A673 (cell line): ENCODE measurements around the gene TNIP3. TPM values are rescaled to one million over a fixed set of nuclear protein-coding genes. Genes with fewer than 3 reads are reported as not detected.
A peak's percentile ranks its signal among the peaks of the same experiment; 100 is the strongest.

Experiments used
- BruUV-seq: library from RNA; stranded (reverse); fragments of 400-500 nt; replicated peaks from 2 replicates; lab custom pipeline; 2021; lab: Mats Ljungman, UMichigan
- CTCF ChIA-PET: fragments of 300-600 bp; sonication (Branson Sonifier 250); formaldehyde crosslinking; loops from one replicate; lab custom pipeline; 2022; ENCODE audit warnings: antibody characterized with exemption; lab: Charles Lee
- POLR2A ChIA-PET: fragments of 300-600 bp; sonication (Branson Sonifier 250); formaldehyde crosslinking; loops from one replicate; lab custom pipeline; 2022; ENCODE audit warnings: antibody characterized with exemption; ENCODE audit not compliant: low non-redundant PET; lab: Charles Lee
- DNase-seq: peaks from one replicate; pipeline ENCODE4 v3.0.0-alpha.2; 2015; ENCODE audit warnings: low spot score
- H3K27ac ChIP-seq: fragments of 200-600 bp; sonication (generic); 2 replicates; pipeline ENCODE4 v1.5.1; 2016; ENCODE audit warnings: mixed run types, low read depth, mild to moderate bottlenecking, mixed read lengths, antibody characterized with exemption, low read length; ENCODE audit not compliant: poor library complexity, severe bottlenecking
- H3K27me3 ChIP-seq: fragments of 200-600 bp; sonication (generic); replicated peaks from 2 replicates; pipeline ENCODE4 v1.6.1; 2017; ENCODE audit warnings: mixed run types, low read depth, mild to moderate bottlenecking, mixed read lengths, antibody characterized with exemption, low read length; ENCODE audit not compliant: insufficient read depth, poor library complexity
- H3K36me3 ChIP-seq: fragments of 200-600 bp; sonication (generic); 2 replicates; pipeline ENCODE4 v1.6.1; 2016; ENCODE audit warnings: mixed run types, mild to moderate bottlenecking, mixed read lengths, antibody characterized with exemption, low read length; ENCODE audit not compliant: insufficient read depth, poor library complexity, severe bottlenecking
- H3K4me1 ChIP-seq: fragments of 200-600 bp; sonication (generic); 2 replicates; pipeline ENCODE4 v1.6.1; 2017; ENCODE audit warnings: mixed run types, mild to moderate bottlenecking, mixed read lengths, antibody characterized with exemption, low read length; ENCODE audit not compliant: insufficient read depth, poor library complexity, severe bottlenecking
- H3K4me3 ChIP-seq: fragments of 200-600 bp; sonication (generic); 2 replicates; pipeline ENCODE4 v1.5.1; 2016; ENCODE audit warnings: low read depth, mixed run types, mild to moderate bottlenecking, mixed read lengths, low read length; ENCODE audit not compliant: poor library complexity, severe bottlenecking
- H3K9me3 ChIP-seq: fragments of 200-600 bp; sonication (generic); 2 replicates; pipeline ENCODE4 v1.6.1; 2016; ENCODE audit warnings: mixed run types, low read depth, mild to moderate bottlenecking, mixed read lengths, antibody characterized with exemption, low read length; ENCODE audit not compliant: poor library complexity, severe bottlenecking
- EZH2 ChIP-seq: fragments of 200-600 bp; sonication (generic); IDR thresholded peaks from 2 replicates; pipeline ENCODE4 v1.6.1; 2017; ENCODE audit warnings: borderline replicate concordance, low read depth, mild to moderate bottlenecking, mixed read lengths, antibody characterized with exemption, low read length; ENCODE audit not compliant: poor library complexity, severe bottlenecking
- intact Hi-C: fragments of 100-400 bp; cut with micrococcal nuclease; formaldehyde crosslinking; loops from one replicate; pipeline ENCODE4 v1.10.0; 2022; ENCODE audit not compliant: unreplicated experiment
- total RNA-seq: library from RNA; stranded (reverse); gene quantifications from 2 replicates; pipeline ENCODE4 v1.2.3, GENCODE V29; 2021
- TF ChIP-seq, protein P1 (sequence below): fragments of 300-800, 200-600 bp; sonication (generic); conservative IDR thresholded peaks from 2 replicates; pipeline ENCODE4 v1.5.1; 2017; ENCODE audit warnings: low read depth, mild to moderate bottlenecking, antibody characterized with exemption, low read length, moderate library complexity, mixed read lengths

Gene TNIP3
- total RNA-seq, 1 experiment from 2014 or later = 0.58 TPM

DNA sequence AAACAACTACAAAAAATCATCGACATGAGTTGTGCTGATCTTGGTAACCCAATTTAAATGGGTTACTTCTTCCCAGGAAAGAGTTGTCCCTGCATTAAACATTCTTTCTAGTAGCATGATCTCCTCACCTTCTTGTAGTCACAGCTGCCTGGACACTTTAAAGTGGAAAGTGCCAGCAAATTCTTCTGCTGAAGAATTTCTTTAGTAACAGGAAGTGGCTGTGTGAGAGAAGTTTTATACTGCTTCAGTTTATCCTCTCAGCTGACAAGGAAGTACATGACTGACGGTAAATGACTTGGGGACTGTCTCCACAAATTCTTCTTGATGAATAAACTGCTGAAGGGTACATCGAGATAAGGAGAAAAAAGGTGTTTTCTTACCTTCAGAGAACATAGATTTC is 18.2 kb upstream of the TNIP3 start:
- H3K27me3 ChIP-seq = no peaks in the 10 kb centered on the region
- DNase-seq = no peak
- H3K4me3 ChIP-seq = no peak overlapping the region
- H3K27ac ChIP-seq = peak overlapping the region; percentile 9
- CTCF ChIA-PET = no interaction called here
- POLR2A ChIA-PET = no interaction called here
- H3K36me3 ChIP-seq = no peaks in the 10 kb centered on the region
- peaks cover 15% of the 10 kb centered on the region for H3K4me1 ChIP-seq
- BruUV-seq = no TSS peak
- H3K9me3 ChIP-seq = no peaks in the 10 kb centered on the region
- intact Hi-C loops = no loop called here
- TF ChIP-seq, protein P1, sequence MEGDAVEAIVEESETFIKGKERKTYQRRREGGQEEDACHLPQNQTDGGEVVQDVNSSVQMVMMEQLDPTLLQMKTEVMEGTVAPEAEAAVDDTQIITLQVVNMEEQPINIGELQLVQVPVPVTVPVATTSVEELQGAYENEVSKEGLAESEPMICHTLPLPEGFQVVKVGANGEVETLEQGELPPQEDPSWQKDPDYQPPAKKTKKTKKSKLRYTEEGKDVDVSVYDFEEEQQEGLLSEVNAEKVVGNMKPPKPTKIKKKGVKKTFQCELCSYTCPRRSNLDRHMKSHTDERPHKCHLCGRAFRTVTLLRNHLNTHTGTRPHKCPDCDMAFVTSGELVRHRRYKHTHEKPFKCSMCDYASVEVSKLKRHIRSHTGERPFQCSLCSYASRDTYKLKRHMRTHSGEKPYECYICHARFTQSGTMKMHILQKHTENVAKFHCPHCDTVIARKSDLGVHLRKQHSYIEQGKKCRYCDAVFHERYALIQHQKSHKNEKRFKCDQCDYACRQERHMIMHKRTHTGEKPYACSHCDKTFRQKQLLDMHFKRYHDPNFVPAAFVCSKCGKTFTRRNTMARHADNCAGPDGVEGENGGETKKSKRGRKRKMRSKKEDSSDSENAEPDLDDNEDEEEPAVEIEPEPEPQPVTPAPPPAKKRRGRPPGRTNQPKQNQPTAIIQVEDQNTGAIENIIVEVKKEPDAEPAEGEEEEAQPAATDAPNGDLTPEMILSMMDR = no peak
- TF ChIP-seq EZH2 = no peak

DNA sequence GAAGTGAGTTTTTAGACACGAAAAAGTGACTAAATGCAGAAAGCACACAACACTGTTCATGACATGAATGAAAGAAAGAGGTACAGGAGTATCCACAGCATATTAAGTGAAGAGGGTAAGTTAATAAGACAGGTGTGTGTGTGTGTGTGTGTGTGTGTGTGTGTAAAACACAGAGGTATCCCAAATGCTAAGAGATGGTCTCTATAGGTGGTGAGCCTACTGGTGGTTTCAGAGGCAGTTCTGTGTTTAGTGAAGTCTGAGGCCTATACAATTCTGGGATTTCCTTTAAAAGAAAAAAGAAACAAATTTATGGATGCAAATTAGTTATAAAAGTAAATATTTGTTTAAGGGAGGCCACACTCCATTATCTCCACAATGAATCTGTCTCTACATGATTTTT is 17.4 kb upstream of the TNIP3 start:
- Histone ChIP-seq H3K9me3 (no peaks in the 10 kb centered on the region), H3K4me3 (no peak overlapping the region), H3K27me3 (no peaks in the 10 kb centered on the region), H3K27ac (no peak overlapping the region), H3K4me1 (peaks cover 15% of the 10 kb centered on the region), H3K36me3 (no peaks in the 10 kb centered on the region)
- BruUV-seq = no TSS peak
- DNase-seq = no peak
- intact Hi-C loops = no loop called here
- ChIA-PET CTCF (no interaction called here), POLR2A (no interaction called here)
- no peak for TF ChIP-seq EZH2
- TF ChIP-seq, protein P1 = no peak

DNA sequence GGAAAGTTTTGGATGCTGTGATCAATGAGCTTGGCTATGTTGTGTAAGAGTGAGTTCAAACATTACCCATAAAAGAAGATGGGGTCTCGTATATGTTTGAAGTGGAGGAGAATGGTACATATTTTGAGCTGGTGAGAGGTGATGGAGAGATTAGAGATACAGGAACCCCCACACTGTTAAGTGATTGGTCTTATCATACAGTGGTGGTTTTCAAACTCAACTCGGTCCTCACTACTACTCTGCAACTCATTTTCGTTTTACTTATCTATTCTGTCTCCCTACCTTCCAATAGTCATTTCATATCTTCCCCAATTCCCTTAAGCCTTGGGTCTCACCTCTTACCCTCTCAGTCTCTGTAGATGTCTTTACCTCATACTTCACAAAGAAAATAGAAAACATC is 16.4 kb upstream of the TNIP3 start:
- POLR2A ChIA-PET = no interaction called here
- no TSS peak for BruUV-seq

More for the DNA sequence above, 16.4 kb upstream of the TNIP3 start:
- no peak overlapping the region for H3K4me3 ChIP-seq
- TF ChIP-seq, protein P1 = no peak
- no peak for TF ChIP-seq EZH2
- H3K27me3 ChIP-seq = no peaks in the 10 kb centered on the region
- no peaks in the 10 kb centered on the region for H3K36me3 ChIP-seq
- no peak for DNase-seq
- no peaks in the 10 kb centered on the region for H3K9me3 ChIP-seq
- H3K4me1 ChIP-seq = peaks cover 15% of the 10 kb centered on the region
- no peak overlapping the region for H3K27ac ChIP-seq
- intact Hi-C loops = no loop called here
- CTCF ChIA-PET = no interaction called here
